Right renal cortex interstitium (tissue), 3 donors: ENCODE data around the gene CLCNKA. TPM values are rescaled to one million over a fixed set of nuclear protein-coding genes. Genes with fewer than 3 reads are reported as not detected.
A peak's percentile ranks its signal among the peaks of the same experiment; 100 is the strongest.
"Not testable (repeated sequence)": the region's sequence is repeated elsewhere in the genome, so short reads cannot be mapped to it uniquely, and the experiment has no call there.

ENCODE experiments used
- DNase-seq, 3 donors: peaks; one replicate each; pipeline ENCODE4 v3.0.0-alpha.2; 2013; ENCODE audit warnings: low read depth in 3 of 3, low spot score in 2 of 3
- polyA plus RNA-seq, 3 donors: library from polyadenylated mRNA; unstranded; fragments of 120-200 nt; gene quantifications; one replicate each; pipeline ENCODE4 v1.2.1, GENCODE V29; 2013; ENCODE audit not compliant: insufficient read length in 3 of 3

Gene CLCNKA
- polyA plus RNA-seq, 3 donors = 13.0 to 15.8 (median 14.2) TPM

DNA sequence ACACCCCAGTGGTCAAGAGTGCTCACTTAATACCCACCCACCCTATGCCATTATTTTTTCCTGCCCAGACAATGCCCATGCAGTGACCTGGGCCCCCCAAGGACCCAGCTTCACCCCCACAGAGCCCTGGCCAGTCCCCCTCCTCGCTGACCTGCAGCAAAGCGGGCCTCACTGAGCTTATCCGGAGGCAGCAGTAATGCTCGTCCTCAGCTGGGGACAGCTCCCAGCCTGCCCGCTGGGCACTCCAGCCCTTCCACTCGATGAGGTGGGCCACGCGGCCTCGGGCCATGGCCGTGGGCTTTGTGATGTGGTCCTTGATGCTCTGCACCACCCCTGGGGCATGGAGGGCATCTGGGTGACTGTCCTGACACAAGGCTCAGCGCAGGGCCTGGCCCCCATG lies 14.6 kb downstream of the CLCNKA start:
- DNase-seq = not testable (repeated sequence)

DNA sequence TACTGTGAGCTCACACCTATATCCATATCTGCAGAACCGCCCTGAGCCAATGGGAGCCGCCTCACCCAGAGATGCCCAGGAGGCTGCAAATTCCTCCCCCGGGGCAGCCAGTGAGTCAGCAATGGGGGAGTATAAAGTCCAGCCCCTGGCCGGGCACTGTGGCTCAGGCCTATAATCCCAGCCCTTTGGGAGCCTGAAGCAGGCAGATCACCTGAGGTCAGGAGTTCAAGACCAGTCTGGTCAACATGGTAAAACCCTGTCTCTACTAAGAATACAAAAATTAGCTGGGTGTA lies 16.7 kb downstream of the CLCNKA start:
- DNase-seq = no peak

DNA sequence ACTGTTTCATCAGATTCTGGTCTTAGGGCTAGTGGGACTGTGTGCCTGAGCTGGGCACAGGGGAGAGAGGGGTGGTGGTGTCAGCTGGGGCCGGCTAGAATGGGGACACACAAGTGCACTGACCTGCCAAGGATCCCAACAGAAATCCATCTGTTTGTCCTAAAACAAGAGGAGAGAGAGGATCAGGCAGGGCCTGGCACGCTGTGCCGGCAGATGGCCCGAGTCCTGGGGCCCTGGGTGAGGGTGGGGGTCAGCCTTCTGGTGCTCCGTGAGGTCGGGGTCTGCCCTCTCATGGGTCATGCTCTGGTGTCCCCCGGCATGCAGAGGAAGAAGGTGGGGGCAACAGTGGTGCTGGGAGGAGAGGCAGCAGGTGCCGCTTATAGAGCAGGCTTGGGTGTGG lies 18.0 kb downstream of the CLCNKA start:
- DNase-seq = not testable (repeated sequence)

DNA sequence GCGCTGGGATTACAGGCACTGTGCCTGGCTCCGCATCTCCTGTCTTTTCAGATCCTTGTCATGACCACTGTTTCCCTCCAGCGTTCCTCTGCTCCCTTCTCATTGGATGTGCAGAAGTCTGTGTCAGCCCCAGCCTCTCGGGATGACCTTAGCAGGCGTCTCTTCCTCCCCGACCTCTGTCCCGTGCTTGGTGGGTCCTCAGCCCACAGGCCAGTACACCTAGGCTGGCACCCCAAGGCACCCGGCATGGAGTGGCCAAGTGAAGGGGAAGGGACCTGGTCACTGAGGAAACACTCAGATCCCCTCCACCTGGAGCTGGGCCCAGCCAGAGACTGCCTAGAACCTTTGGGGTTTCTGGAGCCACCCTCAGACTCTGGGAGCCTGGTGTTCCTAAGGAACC lies 19.4 kb downstream of the CLCNKA start:
- no peak for DNase-seq

DNA sequence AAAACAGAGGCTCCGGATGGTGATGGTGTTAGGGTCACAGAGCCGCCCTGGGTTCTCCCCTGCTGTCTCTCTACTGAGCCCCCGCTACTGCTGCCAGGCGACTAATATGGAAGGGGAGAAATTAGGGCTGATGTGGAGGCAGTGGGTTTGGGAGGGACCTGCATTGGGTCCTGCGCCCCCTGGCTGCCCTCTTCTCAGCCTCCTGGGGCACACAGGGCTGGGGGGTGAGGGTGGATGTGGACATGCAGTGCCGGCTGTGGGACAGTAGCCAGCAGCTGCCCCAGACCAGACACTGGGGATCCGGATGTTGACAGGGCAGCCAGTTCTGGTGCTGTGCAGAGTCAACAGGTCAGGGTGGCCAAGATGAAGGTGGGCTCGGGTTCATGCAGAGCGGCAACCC lies 20.3 kb downstream of the CLCNKA start:
- no peak for DNase-seq

DNA sequence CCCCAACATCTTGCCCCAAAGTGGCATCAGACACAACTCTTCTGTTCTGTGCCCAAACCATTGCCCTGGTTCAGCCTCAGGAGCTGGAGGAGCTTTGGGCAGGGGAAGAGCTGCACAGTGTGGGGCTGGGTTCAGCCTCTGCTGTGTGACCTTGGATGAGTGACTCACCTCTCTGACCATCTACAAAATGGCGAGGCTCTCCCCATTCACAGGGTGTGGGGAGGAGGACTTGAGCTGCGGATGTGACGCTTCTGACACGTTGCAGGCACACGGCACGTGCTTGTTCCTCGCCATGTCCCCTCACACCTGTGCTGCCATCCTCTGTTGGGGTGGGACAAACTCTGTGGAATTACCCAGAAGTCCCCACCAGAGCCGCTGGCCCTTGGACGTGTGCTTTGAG lies 20.8 kb downstream of the CLCNKA start:
- DNase-seq = not testable (repeated sequence)

DNA sequence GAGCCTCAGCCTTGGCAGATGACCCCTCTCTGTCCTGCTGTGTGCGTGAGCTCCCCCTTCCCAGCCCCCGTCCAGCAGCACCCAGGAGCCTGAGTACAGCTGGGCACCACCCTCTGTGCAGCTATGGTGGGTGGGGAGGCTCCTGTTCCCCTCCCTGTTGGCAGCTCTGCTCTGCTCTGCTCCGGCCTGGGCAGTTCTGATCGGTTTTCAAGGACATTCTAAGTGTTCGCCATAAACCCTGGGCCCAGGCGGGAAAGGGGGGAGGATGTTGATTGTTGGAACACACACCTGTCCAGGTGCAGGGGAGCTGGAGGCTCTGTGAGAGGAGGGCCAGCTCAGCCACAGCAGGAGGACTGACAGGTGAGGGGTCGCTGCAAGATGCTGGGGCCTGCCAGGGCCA lies 21.7 kb downstream of the CLCNKA start, which contains the start of gene CLCNKB:
Gene CLCNKB, plus strand, starts transcription at position 262 of the 400 bp plus-strand sequence. CDS start 711 bp downstream, outside the sequence.
- DNase-seq = no peak

DNA sequence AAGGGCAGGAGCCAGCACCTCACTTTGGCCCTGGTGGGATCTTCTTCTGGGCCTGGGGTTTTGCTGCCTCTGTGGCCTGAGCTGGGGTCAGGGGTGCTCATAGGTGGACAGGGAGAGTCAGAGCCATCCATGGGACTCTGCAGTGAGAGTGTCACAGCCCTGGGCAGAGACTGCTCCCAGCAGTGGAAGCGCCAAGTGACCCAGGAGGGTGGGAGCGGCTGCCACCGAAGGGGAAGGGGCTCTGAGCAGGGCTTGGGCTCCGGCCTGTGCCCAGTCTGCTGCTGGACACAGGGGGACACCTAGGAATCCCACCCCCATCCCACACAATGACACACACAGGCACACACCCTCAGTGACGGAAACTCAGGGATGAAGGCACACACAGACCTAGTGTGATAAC lies 22.1 kb downstream of the CLCNKA start:
- no peak for DNase-seq

DNA sequence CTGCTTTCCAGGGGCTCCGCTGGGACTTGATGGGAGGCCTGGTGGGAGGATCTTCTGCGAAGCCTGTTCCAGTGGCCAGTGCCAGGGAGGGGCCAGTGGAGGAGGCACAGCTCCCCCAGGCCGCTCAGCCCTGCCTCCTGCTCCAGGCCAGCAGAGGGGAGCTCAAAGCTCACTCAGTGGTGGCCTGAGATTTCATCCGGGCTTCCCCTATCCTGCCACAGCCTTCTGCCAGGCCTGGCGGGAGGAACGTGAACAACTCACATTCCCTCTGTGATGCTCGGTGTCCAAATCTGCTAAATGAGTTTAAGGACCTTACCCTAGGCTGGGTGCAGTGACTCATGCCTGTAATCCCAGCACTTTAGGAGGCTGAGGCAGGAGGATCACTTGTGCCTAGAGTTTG lies 25.0 kb downstream of the CLCNKA start:
- DNase-seq = no peak

DNA sequence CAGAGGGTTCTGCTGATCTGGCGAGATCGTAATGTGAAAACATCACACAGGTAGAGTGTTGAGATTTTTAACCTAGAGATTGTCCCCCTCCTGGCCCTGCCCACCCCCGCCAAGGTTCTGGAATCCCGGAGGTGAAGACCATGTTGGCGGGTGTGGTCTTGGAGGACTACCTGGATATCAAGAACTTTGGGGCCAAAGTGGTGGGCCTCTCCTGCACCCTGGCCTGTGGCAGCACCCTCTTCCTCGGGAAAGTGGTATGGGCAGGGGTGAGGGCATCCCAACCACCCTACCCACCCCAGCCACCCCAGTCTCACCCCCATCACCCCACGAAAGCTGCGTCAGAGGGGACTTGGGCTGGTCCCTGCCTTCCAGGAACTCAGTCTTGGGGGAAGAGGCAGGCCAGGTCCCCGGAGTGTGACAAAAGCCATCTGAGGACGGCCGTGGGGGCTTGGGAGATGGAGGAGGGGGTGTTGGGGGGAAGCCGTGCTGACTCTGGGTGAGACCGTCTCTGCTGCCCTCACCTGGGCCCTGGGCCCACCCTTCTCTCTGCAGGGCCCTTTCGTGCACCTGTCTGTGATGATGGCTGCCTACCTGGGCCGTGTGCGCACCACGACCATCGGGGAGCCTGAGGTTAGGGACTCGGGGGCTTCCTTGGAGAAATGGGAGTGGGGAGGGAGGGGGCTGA lies 26.1 kb downstream of the CLCNKA start:
- no peak for DNase-seq

DNA sequence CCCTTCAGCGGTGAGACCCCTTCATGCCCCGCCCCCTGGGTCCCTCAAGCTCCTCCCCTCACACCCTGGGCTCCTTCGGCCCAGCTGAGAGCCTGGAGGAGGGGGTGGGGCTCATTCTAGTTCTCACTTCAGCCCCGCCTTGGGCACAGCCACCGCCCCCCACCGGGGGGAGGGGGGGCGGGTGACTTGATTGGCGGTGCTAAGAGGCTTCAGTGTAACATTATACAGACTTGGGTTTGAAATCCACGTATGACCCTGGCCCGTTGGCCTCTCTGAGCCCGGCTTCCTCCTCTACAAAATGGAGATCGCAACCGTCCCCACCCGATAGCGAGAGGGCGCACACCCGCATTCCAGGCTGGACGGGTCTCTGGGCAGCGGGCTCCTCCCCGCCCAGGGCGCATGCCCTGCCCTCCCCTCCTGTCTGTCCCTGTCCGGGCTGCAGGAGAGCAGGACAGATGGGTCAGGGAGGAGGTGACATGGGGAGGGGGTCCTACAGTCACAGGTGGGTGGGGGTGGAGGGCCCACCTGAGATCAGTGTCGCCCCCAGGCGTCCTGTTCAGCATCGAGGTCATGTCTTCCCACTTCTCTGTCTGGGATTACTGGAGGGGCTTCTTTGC lies 26.8 kb downstream of the CLCNKA start:
- DNase-seq = peak in 2 of 3 donors; percentile 63 to 69

DNA sequence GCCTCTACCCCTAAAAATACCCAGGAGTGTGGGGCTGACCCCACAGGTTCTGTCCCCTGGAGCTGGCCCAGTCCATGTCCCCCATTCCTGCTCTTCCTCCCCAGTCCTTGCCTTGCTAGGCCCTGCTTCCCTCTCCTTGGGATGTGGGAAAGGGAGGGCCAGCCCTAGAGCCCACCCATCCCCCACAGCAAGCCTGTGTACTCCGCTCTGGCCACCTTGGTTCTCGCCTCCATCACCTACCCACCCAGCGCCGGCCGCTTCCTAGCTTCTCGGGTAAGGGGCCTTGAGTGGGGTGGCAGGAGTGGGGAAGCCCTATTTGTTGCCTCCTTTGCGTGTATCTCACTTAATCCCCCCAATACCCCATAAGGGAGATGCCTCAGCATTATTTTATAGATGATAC lies 28.5 kb downstream of the CLCNKA start:
- DNase-seq = no peak

DNA sequence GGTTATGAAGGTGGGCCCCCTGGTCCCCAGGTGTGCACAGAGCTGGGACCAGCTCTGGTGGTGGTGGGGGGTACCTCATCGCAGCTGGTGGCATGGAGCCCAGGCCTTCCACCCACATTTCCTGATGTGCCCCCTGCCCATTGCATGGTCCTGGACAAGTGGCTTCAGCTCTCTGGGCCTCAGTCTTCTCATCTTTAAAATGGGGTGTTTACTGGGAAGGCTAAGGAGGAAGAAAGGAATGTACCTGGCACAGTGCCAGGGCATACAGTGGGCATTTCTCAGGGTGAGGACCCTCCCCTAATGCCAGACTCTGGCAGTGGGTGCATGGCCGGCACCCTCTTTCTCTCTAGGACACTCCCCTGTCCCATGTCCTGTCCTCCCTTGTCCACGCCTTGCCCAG lies 29.2 kb downstream of the CLCNKA start:
- DNase-seq = no peak

DNA sequence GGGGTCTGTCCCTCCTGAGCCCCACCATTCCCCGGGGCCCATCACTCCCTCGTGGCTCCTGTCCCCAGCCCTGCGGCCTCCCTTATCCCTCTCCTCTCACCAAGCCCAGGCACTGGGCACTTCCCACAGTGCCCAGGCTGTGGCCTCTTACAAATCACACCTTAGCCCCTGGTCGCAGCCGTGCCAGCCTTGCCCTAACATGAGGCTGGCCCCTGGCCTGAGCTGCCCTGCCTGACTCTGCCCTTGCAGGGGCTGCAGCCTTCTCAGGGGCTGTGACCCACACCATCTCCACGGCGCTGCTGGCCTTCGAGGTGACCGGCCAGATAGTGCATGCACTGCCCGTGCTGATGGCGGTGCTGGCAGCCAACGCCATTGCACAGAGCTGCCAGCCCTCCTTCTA lies 30.1 kb downstream of the CLCNKA start:
- not testable (repeated sequence) for DNase-seq

DNA sequence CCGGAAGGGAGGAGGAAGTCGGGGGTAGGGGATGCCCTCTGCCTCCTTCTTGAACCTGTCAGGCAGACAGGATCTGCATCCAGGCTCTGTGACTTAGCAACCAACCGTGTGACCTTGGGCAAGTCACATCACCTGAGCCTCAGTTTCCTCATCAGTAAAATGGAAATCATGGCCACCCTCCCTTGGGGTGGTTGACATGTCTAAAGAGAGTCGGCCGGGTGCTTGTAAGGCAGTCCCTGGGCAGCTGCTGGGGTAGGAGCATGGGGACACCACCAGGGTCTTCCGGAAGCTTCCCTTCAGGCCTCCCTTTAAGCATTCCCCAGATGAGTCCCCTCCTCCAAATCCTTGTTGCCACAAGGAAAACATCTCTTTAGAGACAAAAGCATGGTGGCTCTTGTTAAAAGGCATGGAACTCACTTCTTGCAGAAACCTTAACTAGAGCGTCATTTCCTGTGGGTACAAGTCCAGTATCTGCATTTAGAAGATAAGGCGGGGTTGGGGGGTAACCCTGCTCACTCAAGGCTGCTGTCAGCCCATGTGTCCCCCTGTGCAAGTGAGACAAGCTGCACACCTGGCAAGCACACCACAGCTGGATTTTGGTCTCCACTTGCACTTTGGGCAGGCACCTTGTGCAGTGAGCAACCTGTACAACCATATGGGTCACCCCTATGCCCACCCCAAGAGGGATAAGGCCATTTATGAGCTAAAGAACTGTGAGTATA lies 32.1 kb downstream of the CLCNKA start:
- DNase-seq = no peak

DNA sequence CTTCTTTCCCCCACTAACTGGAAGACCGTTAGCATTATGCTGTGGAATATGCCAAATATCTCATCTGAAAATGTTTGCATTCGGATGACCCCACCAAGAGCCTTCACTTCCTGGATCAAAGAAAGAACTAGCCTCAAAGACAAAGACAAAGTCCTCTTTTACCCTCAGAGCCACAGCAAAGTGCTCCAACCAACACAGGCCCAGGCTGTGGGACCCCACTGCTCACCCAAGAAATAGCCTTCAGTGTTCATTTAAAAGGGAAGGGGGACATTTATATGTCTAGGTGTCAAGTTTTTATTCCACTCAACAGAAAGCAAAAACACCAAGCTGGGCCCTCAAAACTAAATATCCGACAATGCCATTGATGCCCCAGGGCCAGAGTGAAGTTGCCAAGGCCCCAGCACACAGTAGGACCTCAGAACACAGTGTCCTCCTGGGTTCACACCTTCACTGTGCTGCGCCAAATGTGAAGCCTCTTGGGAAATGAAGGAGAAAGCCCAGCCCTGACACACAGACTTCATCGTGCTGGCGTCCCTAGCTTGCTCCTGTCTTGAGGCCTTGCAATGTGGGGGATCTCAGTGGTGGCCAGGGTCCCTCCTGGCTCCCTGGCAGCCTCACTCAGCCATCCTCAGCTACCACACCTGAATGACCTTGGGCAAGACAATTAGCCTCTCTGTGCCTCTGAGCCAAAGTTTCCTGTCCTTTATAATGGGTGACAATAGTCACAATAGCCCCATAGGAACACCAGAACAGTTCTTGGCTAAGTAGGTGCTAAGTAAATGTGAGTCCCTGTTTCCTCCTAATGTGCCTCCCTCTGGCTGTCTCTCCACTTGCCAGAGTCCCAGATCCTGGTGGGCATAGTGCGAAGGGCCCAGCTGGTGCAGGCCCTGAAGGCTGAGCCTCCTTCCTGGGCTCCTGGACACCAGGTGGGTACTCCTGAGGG lies 33.0 kb downstream of the CLCNKA start:
- no peak for DNase-seq

DNA sequence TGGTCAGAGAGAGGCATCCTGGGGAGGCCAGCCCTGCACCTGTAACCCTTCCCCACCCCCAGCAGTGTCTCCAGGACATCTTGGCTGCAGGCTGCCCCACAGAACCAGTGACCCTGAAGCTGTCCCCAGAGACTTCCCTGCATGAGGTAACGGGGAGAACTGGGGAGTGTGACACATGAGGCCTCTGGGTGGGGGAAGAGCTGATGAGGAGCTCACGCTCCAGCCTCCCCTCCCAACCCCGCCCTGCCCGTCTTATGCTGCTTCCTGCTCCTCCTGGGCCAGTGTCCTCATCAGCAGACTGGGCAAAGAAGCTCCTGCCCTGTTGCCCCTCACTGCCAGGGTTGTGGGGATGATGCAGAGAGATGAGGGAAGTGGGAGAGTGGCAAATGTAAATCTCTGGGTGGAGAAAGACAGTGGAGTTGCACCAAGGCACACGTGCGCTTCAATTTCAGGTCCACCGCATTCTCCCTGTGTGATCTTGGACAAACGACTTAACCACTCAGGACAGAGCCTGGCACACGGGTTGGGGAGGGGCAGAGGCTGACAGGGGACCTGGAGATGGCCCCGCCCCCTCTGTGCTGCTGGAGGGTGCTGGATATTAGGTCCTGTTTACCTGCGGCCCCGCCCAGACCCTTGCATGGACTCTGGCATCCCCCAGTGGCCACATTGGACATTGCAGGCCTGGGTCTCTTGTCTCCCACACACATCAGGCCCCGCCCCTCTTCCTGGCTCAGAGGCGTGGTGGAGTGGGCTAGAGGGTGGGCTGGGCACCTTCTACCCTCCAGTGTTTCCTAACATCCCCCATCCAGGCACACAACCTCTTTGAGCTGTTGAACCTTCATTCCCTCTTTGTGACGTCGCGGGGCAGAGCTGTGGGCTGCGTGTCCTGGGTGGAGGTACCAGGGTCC lies 34.0 kb downstream of the CLCNKA start:
- DNase-seq = peak in 2 of 3 donors; percentile 58 to 79

DNA sequence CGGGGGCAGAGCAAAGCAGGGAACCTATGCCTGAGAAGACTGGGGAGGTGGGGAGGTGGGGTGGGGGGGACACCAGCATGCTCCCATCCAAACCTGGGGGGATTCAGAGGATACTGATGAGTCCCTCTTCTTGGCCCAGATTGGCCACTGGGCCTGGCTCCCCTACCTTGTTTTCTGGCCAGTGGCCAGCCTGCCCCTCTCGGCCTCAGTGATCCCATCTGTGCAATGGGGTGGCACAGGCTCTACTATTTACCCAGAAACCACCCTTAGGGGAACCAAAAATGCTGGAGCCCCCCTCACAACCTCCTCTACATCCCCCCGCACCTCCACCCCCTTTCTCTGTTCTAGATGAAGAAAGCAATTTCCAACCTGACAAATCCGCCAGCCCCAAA lies 34.7 kb downstream of the CLCNKA start:
- not testable (repeated sequence) for DNase-seq

DNA sequence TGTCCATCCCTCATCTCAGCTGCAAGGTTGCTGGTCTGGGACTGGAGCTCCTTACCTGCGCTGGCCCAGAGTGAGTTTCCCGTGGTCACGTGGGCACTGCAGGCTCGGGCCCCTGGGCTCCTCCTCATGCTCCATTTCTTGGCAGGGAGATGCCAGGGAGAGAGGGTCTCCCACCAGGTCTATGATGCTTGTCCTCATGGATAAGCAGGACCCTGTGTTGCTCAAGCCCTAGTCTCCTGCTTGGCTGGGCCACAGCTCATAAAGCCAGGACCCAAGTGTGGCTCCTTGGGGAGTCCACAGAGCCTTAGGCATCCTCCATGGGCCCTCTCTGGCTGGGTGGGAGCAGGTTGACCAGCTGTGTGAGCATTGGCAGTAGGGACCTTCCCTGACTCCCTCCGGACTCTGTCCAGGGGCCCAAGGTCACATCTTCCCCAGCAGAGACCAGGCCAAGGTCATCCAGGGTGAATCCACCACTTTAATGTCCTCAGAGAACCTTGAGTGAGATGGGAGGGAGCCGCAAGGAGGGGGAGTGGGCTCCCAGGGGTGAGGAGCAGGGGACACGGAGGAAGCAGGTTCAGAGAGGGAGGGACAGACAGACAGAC lies 35.6 kb downstream of the CLCNKA start:
- DNase-seq = not testable (repeated sequence)
